Keratinocyte (primary cell): Measurements from ENCODE around the gene TMEM259. TPM values are rescaled to one million over a fixed set of nuclear protein-coding genes. Genes with fewer than 3 reads are reported as not detected.

Experiments used
- DNase-seq: peaks from one replicate; pipeline ENCODE4 v3.0.0-alpha.2; 2011; ENCODE audit warnings: low read depth, missing footprints, low spot score
- FAIRE-seq: peaks from 2 replicates; lab custom pipeline; 2011; peaks lifted over from hg19 to GRCh38; lab: Jason Lieb, UNC
- H2AFZ ChIP-seq: 2 replicates; pipeline ENCODE4 v1.6.0; 2012; ENCODE audit warnings: low read length, control low read depth, inconsistent platforms; ENCODE audit not compliant: control insufficient read depth
- H3K27ac ChIP-seq: 2 replicates; pipeline ENCODE4 v1.5.1; 2011; ENCODE audit warnings: low read length; ENCODE audit not compliant: control insufficient read depth, insufficient read depth
- H3K27me3 ChIP-seq: 3 replicates; pipeline ENCODE4 v1.6.0; 2011; ENCODE audit warnings: low read length; ENCODE audit not compliant: control insufficient read depth, insufficient read depth; ENCODE audit errors: extremely low read depth
- H3K36me3 ChIP-seq, 2 experiments: 2 replicates in 1 of 2; 3 replicates in 1 of 2; pipeline ENCODE4 v1.5.1; 2011; ENCODE audit warnings: low read length in 2 of 2, mild to moderate bottlenecking in 1 of 2; ENCODE audit not compliant: control insufficient read depth in 2 of 2, insufficient read depth in 2 of 2; ENCODE audit errors: extremely low read depth in 1 of 2
- H3K4me1 ChIP-seq: 3 replicates; pipeline ENCODE4 v1.5.1; 2011; ENCODE audit warnings: low read length; ENCODE audit not compliant: control insufficient read depth, insufficient read depth; ENCODE audit errors: extremely low read depth
- H3K4me2 ChIP-seq: 3 replicates; pipeline ENCODE4 v1.6.0; 2011; ENCODE audit warnings: low read depth, low read length; ENCODE audit not compliant: control insufficient read depth, insufficient read depth; ENCODE audit errors: extremely low read depth
- H3K4me3 ChIP-seq, 3 experiments: fragments of 200-600 bp in 1 of 3; sonication (generic) in 1 of 3; 2 replicates in 2 of 3; 3 replicates in 1 of 3; pipeline ENCODE4 v1.5.1; 2011 to 2016; ENCODE audit warnings: low read length in 3 of 3, mild to moderate bottlenecking in 3 of 3, control low read depth in 2 of 3, inconsistent platforms in 1 of 3, low read depth in 1 of 3, mixed read lengths in 1 of 3, mixed run types in 1 of 3, moderate library complexity in 1 of 3; ENCODE audit not compliant: control insufficient read depth in 2 of 3, insufficient read depth in 2 of 3; ENCODE audit errors: extremely low read depth in 1 of 3
- H3K79me2 ChIP-seq: 2 replicates; pipeline ENCODE4 v1.6.0; 2012; ENCODE audit warnings: low read length; ENCODE audit not compliant: control insufficient read depth, insufficient read depth
- H3K9ac ChIP-seq: 3 replicates; pipeline ENCODE4 v1.6.0; 2011; ENCODE audit warnings: low read length; ENCODE audit not compliant: control insufficient read depth, insufficient read depth; ENCODE audit errors: extremely low read depth
- H3K9me1 ChIP-seq: 3 replicates; pipeline ENCODE4 v1.6.0; 2011; ENCODE audit warnings: low read length; ENCODE audit not compliant: control insufficient read depth, insufficient read depth; ENCODE audit errors: extremely low read depth
- H3K9me3 ChIP-seq: 2 replicates; pipeline ENCODE4 v1.5.1; 2012; ENCODE audit warnings: low read depth, low read length; ENCODE audit not compliant: control insufficient read depth
- H4K20me1 ChIP-seq: 3 replicates; pipeline ENCODE4 v1.6.0; 2011; ENCODE audit warnings: low read length; ENCODE audit not compliant: control insufficient read depth, insufficient read depth; ENCODE audit errors: extremely low read depth
- EZH2 ChIP-seq: IDR thresholded peaks from one replicate; pipeline ENCODE4 v1.6.1; 2012; ENCODE audit warnings: inconsistent platforms, mild to moderate bottlenecking, low read length, moderate library complexity
- dilution Hi-C: fragments of 300-500 bp; cut with MboI; formaldehyde crosslinking; loops from one replicate; pipeline ENCODE4 v1.7.0; 2020; ENCODE audit warnings: low sequenced_read_pairs; ENCODE audit not compliant: extremely low pct_ligation_motif_present
- polyA plus RNA-seq, 5 experiments: library from polyadenylated mRNA; depleted of rRNA in 3 of 5; stranded (reverse) in 3 of 5; stranded (forward) in 1 of 5; unstranded in 1 of 5; fragments of >200 nt; gene quantifications; 1 replicate in 1 of 5; 2 replicates in 3 of 5; 3 replicates in 1 of 5; pipeline versions ENCODE4 v1.2.1 to v1.2.3, GENCODE V29; 2011 to 2012; ENCODE audit warnings: missing spikeins in 2 of 5, low read depth in 1 of 5, low replicate concordance in 1 of 5
- TF ChIP-seq, protein P1 (sequence below), 3 experiments: IDR thresholded peaks in 1 of 3; conservative IDR thresholded peaks in 1 of 3; optimal IDR thresholded peaks in 1 of 3; 2 replicates in 2 of 3; 3 replicates in 1 of 3; pipeline versions ENCODE3 to v1.5.1; 2011; ENCODE audit warnings: low read length in 3 of 3, mild to moderate bottlenecking in 3 of 3, moderate library complexity in 2 of 3, control low read depth in 1 of 3, inconsistent platforms in 1 of 3; ENCODE audit not compliant: insufficient read depth in 2 of 3; ENCODE audit errors: extremely low read depth in 1 of 3

The TMEM259 gene
- polyA plus RNA-seq, 1 donor (not counting 4 experiments of a cell fraction or from before 2014, with no cell fraction given): 61.5 TPM

DNA sequence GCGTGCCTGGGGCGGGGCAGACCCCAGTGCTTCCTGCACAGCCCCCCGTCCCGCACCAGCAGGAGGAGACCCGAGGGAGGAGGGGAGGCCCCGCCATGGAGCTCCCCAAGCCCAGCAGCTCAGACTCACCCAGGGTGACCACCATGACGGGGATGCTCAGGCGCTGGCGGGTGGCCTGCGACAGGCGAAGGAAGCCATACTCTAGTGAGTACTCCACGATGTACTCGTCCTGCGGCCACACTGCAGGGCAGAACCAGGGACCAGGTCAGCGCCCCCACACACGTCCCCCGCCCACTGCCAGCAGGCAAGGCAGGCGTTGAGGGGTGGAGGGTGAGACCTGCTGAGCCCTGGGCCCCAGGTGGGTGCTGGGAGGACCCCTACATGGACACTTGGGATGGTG, 8.6 kb downstream of the TMEM259 start:
- Histone ChIP-seq H3K9ac (no peak overlapping the region), H3K79me2 (peaks cover 46% of the 10 kb centered on the region), H4K20me1 (peaks cover 18% of the 10 kb centered on the region), H2AFZ (no peak overlapping the region), H3K36me3 (peaks cover 9 to 17% of the 10 kb centered on the region in 2 experiments), H3K9me1 (peaks cover 4% of the 10 kb centered on the region), H3K9me3 (no peaks in the 10 kb centered on the region), H3K4me3 (no peak overlapping the region), H3K27ac (no peak overlapping the region), H3K27me3 (no peaks in the 10 kb centered on the region), H3K4me1 (peaks cover 18% of the 10 kb centered on the region), H3K4me2 (no peak overlapping the region)
- no peak for FAIRE-seq
- TF ChIP-seq, protein P1, sequence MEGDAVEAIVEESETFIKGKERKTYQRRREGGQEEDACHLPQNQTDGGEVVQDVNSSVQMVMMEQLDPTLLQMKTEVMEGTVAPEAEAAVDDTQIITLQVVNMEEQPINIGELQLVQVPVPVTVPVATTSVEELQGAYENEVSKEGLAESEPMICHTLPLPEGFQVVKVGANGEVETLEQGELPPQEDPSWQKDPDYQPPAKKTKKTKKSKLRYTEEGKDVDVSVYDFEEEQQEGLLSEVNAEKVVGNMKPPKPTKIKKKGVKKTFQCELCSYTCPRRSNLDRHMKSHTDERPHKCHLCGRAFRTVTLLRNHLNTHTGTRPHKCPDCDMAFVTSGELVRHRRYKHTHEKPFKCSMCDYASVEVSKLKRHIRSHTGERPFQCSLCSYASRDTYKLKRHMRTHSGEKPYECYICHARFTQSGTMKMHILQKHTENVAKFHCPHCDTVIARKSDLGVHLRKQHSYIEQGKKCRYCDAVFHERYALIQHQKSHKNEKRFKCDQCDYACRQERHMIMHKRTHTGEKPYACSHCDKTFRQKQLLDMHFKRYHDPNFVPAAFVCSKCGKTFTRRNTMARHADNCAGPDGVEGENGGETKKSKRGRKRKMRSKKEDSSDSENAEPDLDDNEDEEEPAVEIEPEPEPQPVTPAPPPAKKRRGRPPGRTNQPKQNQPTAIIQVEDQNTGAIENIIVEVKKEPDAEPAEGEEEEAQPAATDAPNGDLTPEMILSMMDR (optimal IDR thresholded peaks at IDR 0.05 in 1 of 3, IDR thresholded peaks at IDR 0.05 in 1 of 3, conservative IDR thresholded peaks at IDR 0.05 in 1 of 3; ENCODE audit: extremely low read depth in 1 of 3, insufficient read depth in 2 of 3, low read length in 3 of 3): no peak
- TF ChIP-seq EZH2: no peak
- DNase-seq: no peak
- dilution Hi-C loops: no loop called here

DNA sequence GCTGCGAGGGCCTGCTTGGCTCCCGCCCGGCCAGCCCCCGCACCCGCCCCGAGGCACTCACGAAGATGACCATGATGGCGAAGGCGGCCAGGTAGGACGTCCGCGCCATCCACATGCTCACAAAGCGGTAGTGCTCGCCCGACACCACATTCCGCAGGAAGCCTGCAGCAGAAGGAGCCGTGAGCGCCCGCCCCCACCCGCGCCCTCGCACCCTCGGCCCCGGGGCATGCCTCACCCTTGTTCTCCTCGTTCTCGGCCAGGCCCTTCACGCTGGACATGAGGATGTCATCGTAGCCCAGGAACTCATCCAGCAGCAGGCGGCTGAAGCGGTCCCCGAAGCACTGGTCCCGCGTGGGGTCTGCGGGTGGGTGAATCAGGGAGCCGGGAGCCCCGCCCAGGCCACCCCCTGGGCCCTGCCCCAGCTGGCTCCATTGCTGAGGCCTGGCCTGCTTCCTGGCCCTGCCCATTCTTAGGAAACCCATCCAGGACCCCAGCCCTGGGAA, 9.0 kb downstream of the TMEM259 start:
- no peaks in the 10 kb centered on the region for H3K9me3 ChIP-seq
- no peaks in the 10 kb centered on the region for H3K27me3 ChIP-seq
- no peak overlapping the region for H3K9ac ChIP-seq
- peaks cover 9 to 17% of the 10 kb centered on the region in 2 experiments for H3K36me3 ChIP-seq
- no peak overlapping the region for H3K27ac ChIP-seq
- DNase-seq: no peak
- TF ChIP-seq EZH2: no peak
- TF ChIP-seq, protein P1 (optimal IDR thresholded peaks at IDR 0.05 in 1 of 3, IDR thresholded peaks at IDR 0.05 in 1 of 3, conservative IDR thresholded peaks at IDR 0.05 in 1 of 3; ENCODE audit: extremely low read depth in 1 of 3, insufficient read depth in 2 of 3, low read length in 3 of 3): no peak
- peaks cover 14% of the 10 kb centered on the region for H4K20me1 ChIP-seq
- dilution Hi-C loops: no loop called here
- no peak for FAIRE-seq
- H3K4me1 ChIP-seq: peaks cover 13% of the 10 kb centered on the region
- no peak overlapping the region for H3K4me2 ChIP-seq
- H3K4me3 ChIP-seq: no peak overlapping the region
- H2AFZ ChIP-seq: no peak overlapping the region
- H3K79me2 ChIP-seq: peaks cover 41% of the 10 kb centered on the region
- peaks cover 4% of the 10 kb centered on the region for H3K9me1 ChIP-seq
